ENCODE measurements around the gene DIRAS1. TPM values are rescaled to one million over a fixed set of nuclear protein-coding genes. Genes with fewer than 3 reads are reported as not detected.
A peak's percentile ranks its signal among the peaks of the same experiment; 100 is the strongest.

Gene DIRAS1
- total and polyA plus RNA-seq, 2 of the 8 experiments (the other 6 are each of a cell fraction or from before 2014, with no cell fraction given) = 20.2 to 22.3 TPM

GRCh38 chr19:2736550-2737190, 15.5 kb upstream of the DIRAS1 start:
- Histone ChIP-seq H3K4me1 (replicated peaks in 1 of 4; ENCODE audit: control insufficient read depth in 3 of 4, insufficient read depth in 4 of 4, low read length in 3 of 4) (no peaks in the 10 kb centered on the region), H3K14ac (ENCODE audit: insufficient read length) (no peak overlapping the region), H3K23ac (ENCODE audit: insufficient read length) (no peak overlapping the region), H3K56ac (replicated peaks; ENCODE audit: insufficient read length, low read depth, low read length) (no peak overlapping the region), H2BK120ac (replicated peaks; ENCODE audit: low read depth, low read length) (no peak overlapping the region), H3K27me3 (replicated peaks in 1 of 4; ENCODE audit: control insufficient read depth in 3 of 4, extremely low read depth in 1 of 4, insufficient read depth in 3 of 4, low read length in 3 of 4) (no peaks in the 10 kb centered on the region), H3K79me2 (ENCODE audit: control insufficient read depth in 1 of 2, insufficient read depth in 2 of 2, low read length in 2 of 2) (peaks cover 0 to 2% of the 10 kb centered on the region in 2 experiments; a peak in 1 of 4 replicates), H3K9ac (replicated peaks in 1 of 4; ENCODE audit: extremely low read depth in 1 of 4, low read depth in 3 of 4, low read length in 3 of 4) (no peak overlapping the region), H3K27ac (ENCODE audit: low read depth, low read length) (no peak overlapping the region), H3K18ac (ENCODE audit: extremely low read depth, low read length) (no peak overlapping the region), H3K36me3 (ENCODE audit: control insufficient read depth in 2 of 4, insufficient read depth in 4 of 4, low read length in 3 of 4) (peaks cover 3 to 30% (median 8%) of the 10 kb centered on the region in 4 experiments; a peak in 6 of 8 replicates), H4K91ac (replicated peaks; ENCODE audit: insufficient read length, low read length) (no peak overlapping the region), H2AFZ (ENCODE audit: low read length) (no peak overlapping the region), H2AK5ac (ENCODE audit: low read depth, low read length) (no peak overlapping the region), H3K4me3 (ENCODE audit: extremely low read depth in 1 of 4, insufficient read depth in 2 of 4, low read depth in 3 of 4, low read length in 4 of 4) (no peak overlapping the region), H2BK15ac (ENCODE audit: low read length) (no peak overlapping the region), H2BK5ac (ENCODE audit: low read depth, low read length) (no peak overlapping the region), H2BK20ac (ENCODE audit: low read length) (no peak overlapping the region), H2BK12ac (ENCODE audit: low read depth, low read length) (no peak overlapping the region), H4K8ac (ENCODE audit: extremely low read depth, insufficient read depth, low read length) (no peak overlapping the region), H4K5ac (ENCODE audit: insufficient read length, low read depth, low read length) (no peak overlapping the region), H3K9me3 (ENCODE audit: insufficient read depth in 2 of 2, low read depth in 1 of 2, low read length in 1 of 2) (no peaks in the 10 kb centered on the region), H3K4ac (replicated peaks; ENCODE audit: insufficient read length, low read depth, low read length) (no peak overlapping the region), H3K79me1 (ENCODE audit: low read depth, low read length) (no peaks in the 10 kb centered on the region), H4K20me1 (replicated peaks in 1 of 2; ENCODE audit: control insufficient read depth in 1 of 2, insufficient read depth in 2 of 2, low read length in 2 of 2) (peaks cover 4 to 28% of the 10 kb centered on the region in 2 experiments), H3K23me2 (ENCODE audit: low read depth, low read length) (0 out of 2 replicates have a peak, but pooled peaks cover 5% of the 10 kb centered on the region), H3K4me2 (ENCODE audit: insufficient read depth in 1 of 2, low read depth in 2 of 2, low read length in 2 of 2) (no peak overlapping the region)
- CTCF ChIA-PET (ENCODE audit: partially characterized antibody) = interaction anchor here (0.7 to 4.3 kb wide), 4 partner anchors 13 to 122 kb away, joined by 3 to 16 read pairs (median 5); no protein-coding TSS in a partner anchor
- WGBS, 2 experiments (ENCODE audit: extremely low coverage in 1 of 2, insufficient coverage in 1 of 2, insufficient read length in 1 of 2, insufficient replicate concordance in 2 of 2, low coverage in 1 of 2, low lambda C conversion rate in 2 of 2, missing lambda C conversion rate in 1 of 2) = 91% methylated on average over 14 of the region's 15 CpGs; no CpG with 5 or more reads in 1 of the 2 experiments
- POLR2A ChIA-PET (ENCODE audit: partially characterized antibody) = interaction anchor here (1.2 to 2.2 kb wide), 4 partner anchors 13 to 261 kb away, joined by 3 to 6 read pairs (median 4); partner anchors contain the start of gene GADD45B
- TF ChIP-seq TCF12 (IDR thresholded peaks at IDR 0.05; ENCODE audit: low read depth, low read length) (no peak), CEBPB (IDR thresholded peaks at IDR 0.05; ENCODE audit: low read depth, low read length) (peak; percentile 44; the same call in 1 of the 2 replicates)
- DNase-seq (ENCODE audit: low read depth in 1 of 2, low spot score in 2 of 2) (no peak), FAIRE-seq (no peak)

All from H1 (cell line).